ENCODE data around the gene AGPAT3.

Gene AGPAT3

DNA sequence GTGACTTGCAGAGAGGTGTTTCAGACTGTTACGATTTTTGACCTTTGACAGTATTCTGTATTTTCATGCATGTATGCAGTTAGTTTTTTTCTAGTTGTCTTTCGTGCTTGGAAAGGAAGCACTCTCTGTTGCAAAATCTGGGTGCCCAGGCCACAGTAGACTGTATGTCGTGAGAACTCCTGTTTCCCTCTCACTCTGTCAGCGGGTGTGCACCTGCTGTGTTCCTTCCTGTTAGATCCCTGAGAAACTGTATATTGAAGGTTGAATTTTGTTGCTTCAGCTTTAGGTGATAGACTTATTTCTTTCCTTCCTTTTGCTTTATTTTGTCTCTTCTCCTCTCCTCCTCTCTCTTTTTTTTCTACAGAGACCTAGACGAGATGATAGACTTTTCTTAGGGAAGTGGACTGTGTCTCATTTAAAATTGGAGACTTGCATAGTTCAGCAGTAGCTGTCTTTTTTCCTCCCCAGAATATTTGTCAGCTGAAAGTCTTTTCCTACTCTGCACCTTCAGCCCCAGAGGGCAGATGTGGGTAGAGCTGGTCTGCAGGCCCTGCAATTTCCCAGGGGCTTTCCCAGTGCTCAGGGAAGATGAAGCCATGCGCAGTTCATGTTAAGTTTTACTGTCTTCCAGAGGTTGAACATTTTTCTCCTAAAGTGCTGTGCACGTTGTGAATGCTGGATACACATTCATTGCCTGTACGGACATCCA lies 148.5 kb downstream of the AGPAT3 start (continued):
- no peak for TF ChIP-seq ZNF514 (tag by site-specific recombination; IDR thresholded peaks at IDR 0.05)
- TF ChIP-seq KLF10 (tag by site-specific recombination; IDR thresholded peaks at IDR 0.05), result no peak
- TF ChIP-seq, protein P1, sequence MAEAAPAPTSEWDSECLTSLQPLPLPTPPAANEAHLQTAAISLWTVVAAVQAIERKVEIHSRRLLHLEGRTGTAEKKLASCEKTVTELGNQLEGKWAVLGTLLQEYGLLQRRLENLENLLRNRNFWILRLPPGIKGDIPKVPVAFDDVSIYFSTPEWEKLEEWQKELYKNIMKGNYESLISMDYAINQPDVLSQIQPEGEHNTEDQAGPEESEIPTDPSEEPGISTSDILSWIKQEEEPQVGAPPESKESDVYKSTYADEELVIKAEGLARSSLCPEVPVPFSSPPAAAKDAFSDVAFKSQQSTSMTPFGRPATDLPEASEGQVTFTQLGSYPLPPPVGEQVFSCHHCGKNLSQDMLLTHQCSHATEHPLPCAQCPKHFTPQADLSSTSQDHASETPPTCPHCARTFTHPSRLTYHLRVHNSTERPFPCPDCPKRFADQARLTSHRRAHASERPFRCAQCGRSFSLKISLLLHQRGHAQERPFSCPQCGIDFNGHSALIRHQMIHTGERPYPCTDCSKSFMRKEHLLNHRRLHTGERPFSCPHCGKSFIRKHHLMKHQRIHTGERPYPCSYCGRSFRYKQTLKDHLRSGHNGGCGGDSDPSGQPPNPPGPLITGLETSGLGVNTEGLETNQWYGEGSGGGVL (tag by site-specific recombination; IDR thresholded peaks at IDR 0.05), result no peak
- no peak for TF ChIP-seq ZSCAN16 (tag by site-specific recombination; IDR thresholded peaks at IDR 0.05)
- TF ChIP-seq ZNF16 (tag by site-specific recombination; IDR thresholded peaks at IDR 0.05; ENCODE audit: low read depth), result no peak
- TF ChIP-seq IKZF3 (tag by site-specific recombination; IDR thresholded peaks at IDR 0.05), result peak; percentile 41; the same call in 1 of the 2 replicates
- peak; percentile 74 for TF ChIP-seq ZIC2 (tag by site-specific recombination; IDR thresholded peaks at IDR 0.05)
- peak; percentile 63 for TF ChIP-seq ZBTB17 (tag by site-specific recombination; IDR thresholded peaks at IDR 0.05)
- no peak for TF ChIP-seq ZNF202 (tag by site-specific recombination; IDR thresholded peaks at IDR 0.05; ENCODE audit: borderline replicate concordance)
- TF ChIP-seq, protein P2, sequence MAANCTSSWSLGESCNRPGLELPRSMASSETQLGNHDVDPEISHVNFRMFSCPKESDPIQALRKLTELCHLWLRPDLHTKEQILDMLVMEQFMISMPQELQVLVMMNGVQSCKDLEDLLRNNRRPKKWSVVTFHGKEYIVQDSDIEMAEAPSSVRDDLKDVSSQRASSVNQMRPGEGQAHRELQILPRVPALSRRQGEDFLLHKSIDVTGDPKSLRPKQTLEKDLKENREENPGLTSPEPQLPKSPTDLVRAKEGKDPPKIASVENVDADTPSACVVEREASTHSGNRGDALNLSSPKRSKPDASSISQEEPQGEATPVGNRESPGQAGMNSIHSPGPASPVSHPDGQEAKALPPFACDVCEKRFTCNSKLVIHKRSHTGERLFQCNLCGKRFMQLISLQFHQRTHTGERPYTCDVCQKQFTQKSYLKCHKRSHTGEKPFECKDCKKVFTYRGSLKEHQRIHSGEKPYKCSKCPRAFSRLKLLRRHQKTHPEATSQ (tag by site-specific recombination; IDR thresholded peaks at IDR 0.05), result no peak
- TF ChIP-seq ZBTB48 (tag by site-specific recombination; IDR thresholded peaks at IDR 0.05), result no peak
- TF ChIP-seq ZBTB7A (tag by site-specific recombination; IDR thresholded peaks at IDR 0.05; ENCODE audit: low read depth), result no peak
- TF ChIP-seq, protein P3, sequence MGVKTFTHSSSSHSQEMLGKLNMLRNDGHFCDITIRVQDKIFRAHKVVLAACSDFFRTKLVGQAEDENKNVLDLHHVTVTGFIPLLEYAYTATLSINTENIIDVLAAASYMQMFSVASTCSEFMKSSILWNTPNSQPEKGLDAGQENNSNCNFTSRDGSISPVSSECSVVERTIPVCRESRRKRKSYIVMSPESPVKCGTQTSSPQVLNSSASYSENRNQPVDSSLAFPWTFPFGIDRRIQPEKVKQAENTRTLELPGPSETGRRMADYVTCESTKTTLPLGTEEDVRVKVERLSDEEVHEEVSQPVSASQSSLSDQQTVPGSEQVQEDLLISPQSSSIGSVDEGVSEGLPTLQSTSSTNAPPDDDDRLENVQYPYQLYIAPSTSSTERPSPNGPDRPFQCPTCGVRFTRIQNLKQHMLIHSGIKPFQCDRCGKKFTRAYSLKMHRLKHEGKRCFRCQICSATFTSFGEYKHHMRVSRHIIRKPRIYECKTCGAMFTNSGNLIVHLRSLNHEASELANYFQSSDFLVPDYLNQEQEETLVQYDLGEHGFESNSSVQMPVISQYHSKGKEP (tag by site-specific recombination; IDR thresholded peaks at IDR 0.05), result peak; percentile 10; the same call in 1 of the 2 replicates
- TF ChIP-seq ZNF433 (tag by site-specific recombination; IDR thresholded peaks at IDR 0.05; ENCODE audit: low read depth), result no peak
- no peak for TF ChIP-seq ZEB2 (tag by site-specific recombination; IDR thresholded peaks at IDR 0.05)
- TF ChIP-seq PRDM1 (tag by site-specific recombination; IDR thresholded peaks at IDR 0.05), result peak; percentile 18; the same call in 1 of the 2 replicates
- TF ChIP-seq, protein P4, sequence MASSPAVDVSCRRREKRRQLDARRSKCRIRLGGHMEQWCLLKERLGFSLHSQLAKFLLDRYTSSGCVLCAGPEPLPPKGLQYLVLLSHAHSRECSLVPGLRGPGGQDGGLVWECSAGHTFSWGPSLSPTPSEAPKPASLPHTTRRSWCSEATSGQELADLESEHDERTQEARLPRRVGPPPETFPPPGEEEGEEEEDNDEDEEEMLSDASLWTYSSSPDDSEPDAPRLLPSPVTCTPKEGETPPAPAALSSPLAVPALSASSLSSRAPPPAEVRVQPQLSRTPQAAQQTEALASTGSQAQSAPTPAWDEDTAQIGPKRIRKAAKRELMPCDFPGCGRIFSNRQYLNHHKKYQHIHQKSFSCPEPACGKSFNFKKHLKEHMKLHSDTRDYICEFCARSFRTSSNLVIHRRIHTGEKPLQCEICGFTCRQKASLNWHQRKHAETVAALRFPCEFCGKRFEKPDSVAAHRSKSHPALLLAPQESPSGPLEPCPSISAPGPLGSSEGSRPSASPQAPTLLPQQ (tag by site-specific recombination; IDR thresholded peaks at IDR 0.05), result peak; percentile 7; the same call in 1 of the 2 replicates
- TF ChIP-seq HOXA7 (CRISPR knock-in tag; IDR thresholded peaks at IDR 0.05; ENCODE audit: borderline replicate concordance), result no peak
- TF ChIP-seq ZNF354C (tag by site-specific recombination; IDR thresholded peaks at IDR 0.05; ENCODE audit: borderline replicate concordance, low read depth), result no peak

DNA sequence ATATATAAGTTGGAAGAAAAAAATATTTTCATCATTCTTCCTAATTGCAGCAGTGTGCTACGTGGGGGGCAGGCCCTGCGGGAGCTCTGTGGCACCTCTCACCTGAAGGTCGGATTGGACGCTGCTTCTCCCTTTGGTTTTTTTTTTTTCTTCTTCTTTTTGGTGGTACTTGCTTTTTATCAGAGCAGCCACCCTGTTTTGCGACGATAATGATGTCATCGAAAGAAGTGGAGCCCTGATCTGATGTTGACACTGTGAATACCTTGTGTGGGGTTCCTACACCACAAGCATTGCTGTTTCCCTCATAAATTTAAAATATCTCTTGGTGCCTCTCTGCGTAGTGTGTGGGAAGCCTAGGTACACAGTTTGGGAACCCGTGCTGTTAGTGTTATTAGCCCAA lies 152.6 kb downstream of the AGPAT3 start:
- POLR2A ChIA-PET, result no interaction called here
- no peaks in the 10 kb centered on the region for H3K9me3 ChIP-seq (ENCODE audit: control insufficient read depth, insufficient read depth, low read depth, low read length)
- no peak overlapping the region for H3K4me3 ChIP-seq (ENCODE audit: low read depth, low read length)
- no peak overlapping the region for H3K27ac ChIP-seq (ENCODE audit: extremely low read depth, low read depth, low read length)
- CTCF ChIA-PET, result interaction anchor here (1.6 kb wide), 1 partner anchor 53 kb away, joined by 3 read pairs; no protein-coding TSS in a partner anchor
- H3K36me3 ChIP-seq (ENCODE audit: control insufficient read depth in 2 of 2, insufficient read depth in 1 of 2, low read length in 2 of 2), result no peaks in the 10 kb centered on the region
- peaks cover 47% of the 10 kb centered on the region for H3K4me1 ChIP-seq (ENCODE audit: control insufficient read depth, insufficient read depth, low read length)
- TF ChIP-seq, protein P5, sequence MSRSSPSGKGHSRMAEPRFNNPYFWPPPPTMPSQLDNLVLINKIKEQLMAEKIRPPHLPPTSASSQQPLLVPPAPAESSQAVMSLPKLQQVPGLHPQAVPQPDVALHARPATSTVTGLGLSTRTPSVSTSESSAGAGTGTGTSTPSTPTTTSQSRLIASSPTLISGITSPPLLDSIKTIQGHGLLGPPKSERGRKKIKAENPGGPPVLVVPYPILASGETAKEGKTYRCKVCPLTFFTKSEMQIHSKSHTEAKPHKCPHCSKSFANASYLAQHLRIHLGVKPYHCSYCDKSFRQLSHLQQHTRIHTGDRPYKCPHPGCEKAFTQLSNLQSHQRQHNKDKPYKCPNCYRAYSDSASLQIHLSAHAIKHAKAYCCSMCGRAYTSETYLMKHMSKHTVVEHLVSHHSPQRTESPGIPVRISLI (tag by site-specific recombination; IDR thresholded peaks at IDR 0.05), result peak; percentile 61; the same call in 1 of the 2 replicates
- TF ChIP-seq, protein P6, sequence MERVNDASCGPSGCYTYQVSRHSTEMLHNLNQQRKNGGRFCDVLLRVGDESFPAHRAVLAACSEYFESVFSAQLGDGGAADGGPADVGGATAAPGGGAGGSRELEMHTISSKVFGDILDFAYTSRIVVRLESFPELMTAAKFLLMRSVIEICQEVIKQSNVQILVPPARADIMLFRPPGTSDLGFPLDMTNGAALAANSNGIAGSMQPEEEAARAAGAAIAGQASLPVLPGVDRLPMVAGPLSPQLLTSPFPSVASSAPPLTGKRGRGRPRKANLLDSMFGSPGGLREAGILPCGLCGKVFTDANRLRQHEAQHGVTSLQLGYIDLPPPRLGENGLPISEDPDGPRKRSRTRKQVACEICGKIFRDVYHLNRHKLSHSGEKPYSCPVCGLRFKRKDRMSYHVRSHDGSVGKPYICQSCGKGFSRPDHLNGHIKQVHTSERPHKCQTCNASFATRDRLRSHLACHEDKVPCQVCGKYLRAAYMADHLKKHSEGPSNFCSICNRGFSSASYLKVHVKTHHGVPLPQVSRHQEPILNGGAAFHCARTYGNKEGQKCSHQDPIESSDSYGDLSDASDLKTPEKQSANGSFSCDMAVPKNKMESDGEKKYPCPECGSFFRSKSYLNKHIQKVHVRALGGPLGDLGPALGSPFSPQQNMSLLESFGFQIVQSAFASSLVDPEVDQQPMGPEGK (tag by site-specific recombination; IDR thresholded peaks at IDR 0.05), result peak; percentile 54; the same call in 1 of the 2 replicates
- TF ChIP-seq, protein P7, sequence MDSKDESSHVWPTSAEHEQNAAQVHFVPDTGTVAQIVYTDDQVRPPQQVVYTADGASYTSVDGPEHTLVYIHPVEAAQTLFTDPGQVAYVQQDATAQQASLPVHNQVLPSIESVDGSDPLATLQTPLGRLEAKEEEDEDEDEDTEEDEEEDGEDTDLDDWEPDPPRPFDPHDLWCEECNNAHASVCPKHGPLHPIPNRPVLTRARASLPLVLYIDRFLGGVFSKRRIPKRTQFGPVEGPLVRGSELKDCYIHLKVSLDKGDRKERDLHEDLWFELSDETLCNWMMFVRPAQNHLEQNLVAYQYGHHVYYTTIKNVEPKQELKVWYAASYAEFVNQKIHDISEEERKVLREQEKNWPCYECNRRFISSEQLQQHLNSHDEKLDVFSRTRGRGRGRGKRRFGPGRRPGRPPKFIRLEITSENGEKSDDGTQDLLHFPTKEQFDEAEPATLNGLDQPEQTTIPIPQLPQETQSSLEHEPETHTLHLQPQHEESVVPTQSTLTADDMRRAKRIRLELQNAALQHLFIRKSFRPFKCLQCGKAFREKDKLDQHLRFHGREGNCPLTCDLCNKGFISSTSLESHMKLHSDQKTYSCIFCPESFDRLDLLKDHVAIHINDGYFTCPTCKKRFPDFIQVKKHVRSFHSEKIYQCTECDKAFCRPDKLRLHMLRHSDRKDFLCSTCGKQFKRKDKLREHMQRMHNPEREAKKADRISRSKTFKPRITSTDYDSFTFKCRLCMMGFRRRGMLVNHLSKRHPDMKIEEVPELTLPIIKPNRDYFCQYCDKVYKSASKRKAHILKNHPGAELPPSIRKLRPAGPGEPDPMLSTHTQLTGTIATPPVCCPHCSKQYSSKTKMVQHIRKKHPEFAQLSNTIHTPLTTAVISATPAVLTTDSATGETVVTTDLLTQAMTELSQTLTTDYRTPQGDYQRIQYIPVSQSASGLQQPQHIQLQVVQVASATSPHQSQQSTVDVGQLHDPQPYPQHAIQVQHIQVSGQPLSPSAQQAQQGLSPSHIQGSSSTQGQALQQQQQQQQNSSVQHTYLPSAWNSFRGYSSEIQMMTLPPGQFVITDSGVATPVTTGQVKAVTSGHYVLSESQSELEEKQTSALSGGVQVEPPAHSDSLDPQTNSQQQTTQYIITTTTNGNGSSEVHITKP (tag by site-specific recombination; IDR thresholded peaks at IDR 0.05), result peak; percentile 24; the same call in 1 of the 2 replicates
- TF ChIP-seq SP7 (tag by site-specific recombination; IDR thresholded peaks at IDR 0.05), result peak; percentile 65; the same call in 1 of the 2 replicates
